Upper lobe of right lung (tissue), 1 donor: Measurements from ENCODE around the gene HAUS1. TPM values are rescaled to one million over a fixed set of nuclear protein-coding genes. Genes with fewer than 3 reads are reported as not detected.
A peak's percentile ranks its signal among the peaks of the same experiment; 100 is the strongest.
"Not testable (repeated sequence)": the region's sequence is repeated elsewhere in the genome, so short reads cannot be mapped to it uniquely, and the experiment has no call there.

Source experiments
- ATAC-seq: fragments of 200-7000 bp; cut with Tn5 transposase; one replicate; pipeline ENCODE4 v1.9.1; 2020; ENCODE audit warnings: mild to moderate bottlenecking, moderate library complexity
- DNase-seq: peaks from one replicate; pipeline ENCODE4 v3.0.0-alpha.2; 2020
- H3K27ac ChIP-seq: fragments of 200-600 bp; one replicate; pipeline ENCODE4 v1.8.0; 2022
- H3K27me3 ChIP-seq: fragments of 200-600 bp; one replicate; pipeline ENCODE4 v1.8.0; 2022; ENCODE audit warnings: mild to moderate bottlenecking
- H3K36me3 ChIP-seq: fragments of 200-600 bp; one replicate; pipeline ENCODE4 v1.8.0; 2022
- H3K4me1 ChIP-seq: fragments of 200-600 bp; one replicate; pipeline ENCODE4 v1.8.0; 2022
- H3K4me3 ChIP-seq: fragments of 200-600 bp; one replicate; pipeline ENCODE4 v1.8.0; 2022; ENCODE audit warnings: mild to moderate bottlenecking
- H3K9me3 ChIP-seq: fragments of 200-600 bp; one replicate; pipeline ENCODE4 v1.8.0; 2022
- intact Hi-C: fragments of 100-400 bp; cut with DNase I; formaldehyde crosslinking; loops from one replicate; pipeline ENCODE4 v1.11.0; 2022
- total RNA-seq: library from RNA; stranded (reverse); fragmentation: NEBNext Ultra II Directional; extraction: Animal tissue kit (Norgen Biotek cat#: 25700); gene quantifications from one replicate; pipeline ENCODE4 v1.2.1, GENCODE V29; 2021
- TF ChIP-seq, protein P1 (sequence below): fragments of 200-600 bp; IDR thresholded peaks from one replicate; pipeline ENCODE4 v1.8.0; 2022; ENCODE audit warnings: antibody characterized with exemption
- donor health status: DM: no; HTN: yes; CAD: no; lungs with severe emphysema.

HAUS1 gene
- total RNA-seq, 1 donor from 2014 or later: 17.1 TPM

DNA sequence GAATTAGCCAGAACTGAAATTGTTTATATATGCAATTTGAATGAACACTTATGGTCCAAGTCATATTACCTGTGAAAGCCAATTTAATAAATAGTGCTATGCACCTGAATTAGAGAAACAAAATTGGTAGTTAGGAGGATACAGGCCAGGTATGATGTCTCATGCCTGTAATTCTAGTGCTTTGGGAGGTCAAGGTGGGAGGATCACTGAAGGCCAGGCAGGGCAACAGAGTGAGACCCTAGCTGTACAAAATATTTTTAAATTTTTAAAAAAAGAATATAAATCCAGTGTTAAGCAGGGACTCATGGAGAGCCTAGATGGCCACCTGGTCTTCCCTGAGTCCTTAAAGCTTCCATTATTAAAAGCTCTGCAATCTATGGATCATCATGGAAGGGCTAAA, 24.8 kb upstream of the HAUS1 start:
- Histone ChIP-seq H3K36me3 (peaks cover 59% of the 10 kb centered on the region), H3K27me3 (no peaks in the 10 kb centered on the region), H3K4me1 (no peaks in the 10 kb centered on the region), H3K9me3 (no peaks in the 10 kb centered on the region), H3K4me3 (no peak overlapping the region), H3K27ac (no peak overlapping the region)
- DNase-seq (no peak), ATAC-seq (no peak)
- intact Hi-C loops: loop anchor here (10.0 kb wide), 1 partner anchor 415 kb away; no protein-coding TSS in a partner anchor
- TF ChIP-seq, protein P1, sequence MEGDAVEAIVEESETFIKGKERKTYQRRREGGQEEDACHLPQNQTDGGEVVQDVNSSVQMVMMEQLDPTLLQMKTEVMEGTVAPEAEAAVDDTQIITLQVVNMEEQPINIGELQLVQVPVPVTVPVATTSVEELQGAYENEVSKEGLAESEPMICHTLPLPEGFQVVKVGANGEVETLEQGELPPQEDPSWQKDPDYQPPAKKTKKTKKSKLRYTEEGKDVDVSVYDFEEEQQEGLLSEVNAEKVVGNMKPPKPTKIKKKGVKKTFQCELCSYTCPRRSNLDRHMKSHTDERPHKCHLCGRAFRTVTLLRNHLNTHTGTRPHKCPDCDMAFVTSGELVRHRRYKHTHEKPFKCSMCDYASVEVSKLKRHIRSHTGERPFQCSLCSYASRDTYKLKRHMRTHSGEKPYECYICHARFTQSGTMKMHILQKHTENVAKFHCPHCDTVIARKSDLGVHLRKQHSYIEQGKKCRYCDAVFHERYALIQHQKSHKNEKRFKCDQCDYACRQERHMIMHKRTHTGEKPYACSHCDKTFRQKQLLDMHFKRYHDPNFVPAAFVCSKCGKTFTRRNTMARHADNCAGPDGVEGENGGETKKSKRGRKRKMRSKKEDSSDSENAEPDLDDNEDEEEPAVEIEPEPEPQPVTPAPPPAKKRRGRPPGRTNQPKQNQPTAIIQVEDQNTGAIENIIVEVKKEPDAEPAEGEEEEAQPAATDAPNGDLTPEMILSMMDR: no peak

DNA sequence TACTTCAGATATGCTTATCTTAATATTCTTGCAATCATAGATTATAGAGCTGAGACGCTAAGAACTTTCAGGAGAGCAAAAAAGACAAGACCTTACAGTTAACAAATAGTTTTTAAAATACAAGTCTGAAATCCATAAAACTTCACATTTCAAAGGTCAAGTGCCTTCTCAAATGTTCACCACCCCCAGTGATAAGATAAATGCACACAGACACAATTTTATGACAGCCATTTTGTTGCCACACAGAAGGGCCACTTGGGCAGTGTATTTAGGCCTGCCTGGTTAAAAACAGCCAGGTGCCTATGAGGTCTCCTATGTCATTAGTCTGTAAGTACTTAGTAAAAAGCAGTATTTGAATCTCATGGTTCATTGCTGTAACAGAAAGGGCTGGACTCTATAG, 24.0 kb upstream of the HAUS1 start:
- Histone ChIP-seq H3K36me3 (peaks cover 67% of the 10 kb centered on the region), H3K9me3 (no peaks in the 10 kb centered on the region), H3K27me3 (no peaks in the 10 kb centered on the region), H3K4me3 (no peak overlapping the region), H3K27ac (no peak overlapping the region), H3K4me1 (no peaks in the 10 kb centered on the region)
- no peak for DNase-seq
- ATAC-seq: no peak
- intact Hi-C loops: no loop called here
- TF ChIP-seq, protein P1: no peak

DNA sequence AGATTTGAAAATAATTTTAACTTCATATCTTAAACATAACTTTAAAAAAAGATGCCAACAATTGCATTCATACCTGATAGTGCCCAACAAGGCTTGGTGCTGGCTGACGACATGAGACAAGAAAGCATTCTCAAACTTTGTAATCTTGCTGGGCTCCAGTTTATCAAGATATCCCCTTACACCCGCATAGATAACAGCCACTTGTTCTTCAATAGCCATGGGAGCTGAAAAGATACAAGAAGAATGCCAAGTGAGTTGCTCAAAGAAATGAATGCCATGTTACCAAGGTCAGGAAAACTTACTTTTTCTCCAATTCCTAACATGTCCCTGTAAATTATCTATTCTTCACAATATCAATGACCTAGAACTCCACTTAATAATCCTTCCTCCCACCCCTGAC, 19.8 kb upstream of the HAUS1 start:
- ATAC-seq (no peak), DNase-seq (no peak)
- H3K4me1 ChIP-seq: no peaks in the 10 kb centered on the region
- intact Hi-C loops: no loop called here
- no peak overlapping the region for H3K4me3 ChIP-seq
- no peaks in the 10 kb centered on the region for H3K9me3 ChIP-seq
- H3K27me3 ChIP-seq: no peaks in the 10 kb centered on the region
- TF ChIP-seq, protein P1: no peak
- H3K27ac ChIP-seq: no peak overlapping the region
- H3K36me3 ChIP-seq: peaks cover 98% of the 10 kb centered on the region

GRCh38 chr18:46088501-46088900, 15.7 kb upstream of the HAUS1 start:
- ATAC-seq, H3K9me3 ChIP-seq, H3K4me3 ChIP-seq, DNase-seq, intact Hi-C loops, H3K4me1 ChIP-seq, H3K27me3 ChIP-seq, H3K27ac ChIP-seq: not testable (repeated sequence)
- peaks cover 100% of the 10 kb centered on the region for H3K36me3 ChIP-seq

- no peak for DNase-seq
- TF ChIP-seq, protein P1: no peak
- intact Hi-C loops: no loop called here
- H3K36me3 ChIP-seq: peaks cover 51% of the 10 kb centered on the region
- ATAC-seq: no peak
- peaks cover 13% of the 10 kb centered on the region for H3K4me1 ChIP-seq
- no peak overlapping the region for H3K27ac ChIP-seq
- no peaks in the 10 kb centered on the region for H3K27me3 ChIP-seq
- no peaks in the 10 kb centered on the region for H3K9me3 ChIP-seq
- no peak overlapping the region for H3K4me3 ChIP-seq
These were observed 8.7 kb upstream of the HAUS1 start for GRCh38 chr18:46095532-46095931.

- Histone ChIP-seq H3K27ac (peak overlapping the region; percentile 95), H3K4me3 (peak overlapping the region; percentile 91), H3K36me3 (peaks cover 38% of the 10 kb centered on the region), H3K4me1 (peaks cover 13% of the 10 kb centered on the region), H3K27me3 (no peaks in the 10 kb centered on the region), H3K9me3 (no peaks in the 10 kb centered on the region)
- ATAC-seq: no peak
- TF ChIP-seq, protein P1: no peak
- DNase-seq: no peak
- intact Hi-C loops: no loop called here
These were observed 7.4 kb upstream of the HAUS1 start for GRCh38 chr18:46096651-46097300.
